ENCODE data around the gene CLECL1.

DNA sequence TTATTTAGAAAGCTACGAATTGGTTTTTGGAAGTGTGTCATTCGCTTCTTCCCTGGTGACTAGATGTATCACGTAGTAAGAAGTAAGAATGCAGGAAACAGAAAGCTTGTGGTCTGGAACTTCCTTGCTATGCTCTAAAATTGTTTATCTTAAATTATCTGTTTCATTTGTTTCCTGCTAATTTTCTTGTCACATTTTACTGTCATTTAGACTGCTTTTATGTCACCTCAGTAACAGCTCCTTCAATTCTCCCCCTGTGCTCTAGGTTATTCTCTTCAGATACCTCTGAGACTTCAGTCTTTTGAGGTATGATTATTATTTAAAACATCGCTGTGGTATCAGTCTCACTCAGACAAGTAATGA lies 28.5 kb upstream of the CLECL1 start:
- TF ChIP-seq JUND (IDR thresholded peaks at IDR 0.05) (no peak), EGR1 (IDR thresholded peaks at IDR 0.05; ENCODE audit: low read depth) (no peak), TCF7L2 (IDR thresholded peaks at IDR 0.05; ENCODE audit: borderline replicate concordance, extremely low read depth, insufficient read depth, insufficient read length) (no peak), POLR2AphosphoS5 (IDR thresholded peaks at IDR 0.05; ENCODE audit: low read depth, low read length) (no peak), POLR2A (IDR thresholded peaks at IDR 0.05; ENCODE audit: borderline replicate concordance, extremely low read depth, insufficient read depth, insufficient read length) (no peak)
- TF ChIP-seq, protein P1, sequence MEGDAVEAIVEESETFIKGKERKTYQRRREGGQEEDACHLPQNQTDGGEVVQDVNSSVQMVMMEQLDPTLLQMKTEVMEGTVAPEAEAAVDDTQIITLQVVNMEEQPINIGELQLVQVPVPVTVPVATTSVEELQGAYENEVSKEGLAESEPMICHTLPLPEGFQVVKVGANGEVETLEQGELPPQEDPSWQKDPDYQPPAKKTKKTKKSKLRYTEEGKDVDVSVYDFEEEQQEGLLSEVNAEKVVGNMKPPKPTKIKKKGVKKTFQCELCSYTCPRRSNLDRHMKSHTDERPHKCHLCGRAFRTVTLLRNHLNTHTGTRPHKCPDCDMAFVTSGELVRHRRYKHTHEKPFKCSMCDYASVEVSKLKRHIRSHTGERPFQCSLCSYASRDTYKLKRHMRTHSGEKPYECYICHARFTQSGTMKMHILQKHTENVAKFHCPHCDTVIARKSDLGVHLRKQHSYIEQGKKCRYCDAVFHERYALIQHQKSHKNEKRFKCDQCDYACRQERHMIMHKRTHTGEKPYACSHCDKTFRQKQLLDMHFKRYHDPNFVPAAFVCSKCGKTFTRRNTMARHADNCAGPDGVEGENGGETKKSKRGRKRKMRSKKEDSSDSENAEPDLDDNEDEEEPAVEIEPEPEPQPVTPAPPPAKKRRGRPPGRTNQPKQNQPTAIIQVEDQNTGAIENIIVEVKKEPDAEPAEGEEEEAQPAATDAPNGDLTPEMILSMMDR (IDR thresholded peaks at IDR 0.05 in 2 of 3, conservative IDR thresholded peaks at IDR 0.05 in 1 of 3; ENCODE audit: borderline replicate concordance in 1 of 3, insufficient read depth in 1 of 3, low read depth in 2 of 3, low read length in 2 of 3) = no peak

Measured in HCT116 (cell line).